Amygdala (tissue), 56 donors: ENCODE measurements around the gene PREP.

Experiments used
- DNase-seq, 56 donors: peaks; one replicate each; lab custom pipeline; 2025; lab: John Stamatoyannopoulos, UW

PREP gene

GRCh38 chr6:105398859-105399258 is 4.0 kb downstream of the PREP start:
- DNase-seq = no peak

GRCh38 chr6:105397987-105398386 is 4.9 kb downstream of the PREP start:
- peak in 12 of 56 donors; percentile 3 to 55 (median 10) for DNase-seq

- DNase-seq = no peak
Measured at GRCh38 chr6:105391705-105392104, 11.2 kb downstream of the PREP start.

- DNase-seq = peak in 2 of 56 donors; percentile 2 to 8
Measured at GRCh38 chr6:105389543-105389942, 13.3 kb downstream of the PREP start.

- no peak for DNase-seq
Measured at GRCh38 chr6:105388392-105388791, 14.5 kb downstream of the PREP start.

GRCh38 chr6:105384004-105384403 is 18.9 kb downstream of the PREP start:
- no peak for DNase-seq

- no peak for DNase-seq
Measured at GRCh38 chr6:105382958-105383357, 19.9 kb downstream of the PREP start.

- DNase-seq = no peak
Measured at GRCh38 chr6:105382496-105382895, 20.4 kb downstream of the PREP start.

GRCh38 chr6:105380634-105381033 is 22.2 kb downstream of the PREP start:
- DNase-seq = no peak

- DNase-seq = no peak
Measured at GRCh38 chr6:105375797-105376196, 27.1 kb downstream of the PREP start.

- DNase-seq = no peak
Measured at GRCh38 chr6:105374010-105374420, 28.9 kb downstream of the PREP start.

GRCh38 chr6:105373481-105373880 is 29.4 kb downstream of the PREP start:
- DNase-seq = no peak

GRCh38 chr6:105372849-105373182 is 30.1 kb downstream of the PREP start:
- DNase-seq = no peak

GRCh38 chr6:105372142-105372848 is 30.6 kb downstream of the PREP start:
- no peak for DNase-seq

GRCh38 chr6:105370351-105370750 is 32.5 kb downstream of the PREP start:
- DNase-seq = no peak

- no peak for DNase-seq
Measured at GRCh38 chr6:105369145-105369544, 33.7 kb downstream of the PREP start.

GRCh38 chr6:105364243-105364642 is 38.6 kb downstream of the PREP start:
- peak in 1 of 56 donors; percentile 9 for DNase-seq

- DNase-seq = peak in 2 of 56 donors; percentile 6 to 32
Measured at GRCh38 chr6:105363100-105363754, 39.7 kb downstream of the PREP start.

- DNase-seq = no peak
Measured at GRCh38 chr6:105359419-105360370, 43.2 kb downstream of the PREP start.

GRCh38 chr6:105357165-105357564 is 45.7 kb downstream of the PREP start:
- DNase-seq = no peak

- DNase-seq = no peak
Measured at GRCh38 chr6:105352037-105352617, 50.8 kb downstream of the PREP start.
